ENCODE measurements around the gene SLC16A10.

The SLC16A10 gene

DNA sequence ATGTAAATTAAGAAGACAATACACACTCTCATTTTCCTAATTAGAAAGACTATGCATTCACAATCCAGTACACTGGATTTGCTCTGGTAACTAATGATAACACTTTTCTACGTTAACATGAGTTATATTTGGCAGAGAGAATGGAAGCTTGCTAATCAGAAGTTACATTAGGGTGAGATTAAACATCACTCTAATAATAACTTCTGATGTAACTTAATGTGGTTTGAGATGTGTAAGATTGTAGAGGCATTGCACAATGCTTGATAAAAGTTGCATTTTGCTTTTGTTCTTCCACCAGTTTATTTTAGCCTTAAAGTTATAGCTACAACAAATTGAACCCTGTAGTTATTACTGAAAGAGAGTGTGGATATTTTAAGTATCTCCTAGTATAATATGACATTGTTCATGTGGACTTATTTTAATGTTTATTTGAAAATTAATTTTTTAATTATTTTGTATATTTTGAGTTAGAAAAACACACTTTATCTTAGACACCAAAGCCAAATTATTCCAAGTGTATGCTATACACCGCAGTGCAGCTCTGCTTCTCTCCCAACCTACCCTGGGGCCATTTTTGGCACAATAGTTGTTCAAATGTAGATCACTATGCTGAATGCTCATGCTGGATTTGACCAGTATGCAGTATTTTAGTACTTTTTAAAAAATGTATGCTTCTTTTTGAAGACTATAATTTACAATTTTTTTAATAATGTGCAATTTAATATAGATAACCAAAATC, 143.2 kb downstream of the SLC16A10 start:
- H3K27ac ChIP-seq = no peak overlapping the region

DNA sequence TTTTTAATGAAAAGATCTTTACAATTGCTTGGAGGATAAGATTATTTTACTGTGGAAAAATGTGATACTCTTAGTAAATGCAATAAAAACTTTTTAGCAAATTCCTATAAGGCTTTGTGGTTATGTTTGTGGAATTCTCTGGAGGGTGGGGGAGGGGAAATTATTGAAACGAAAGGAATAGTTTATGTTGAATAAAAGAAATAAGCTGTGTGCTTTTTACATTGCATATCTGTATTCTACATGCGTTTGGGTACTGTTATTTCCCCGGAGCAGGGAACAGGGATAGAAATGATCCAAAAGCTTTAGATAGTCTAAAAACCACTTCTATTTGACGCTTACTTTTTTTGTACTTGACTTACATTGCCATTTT, 143.8 kb downstream of the SLC16A10 start:
- H3K79me2 ChIP-seq (ENCODE audit: insufficient read depth, low read depth) = no peaks in the 10 kb centered on the region
- no peak overlapping the region for H2AFZ ChIP-seq (ENCODE audit: low read depth)
- H3K4me2 ChIP-seq = no peak overlapping the region
- no peak overlapping the region for H3K9ac ChIP-seq
- no peaks in the 10 kb centered on the region for H3K4me1 ChIP-seq (ENCODE audit: low read depth, poor library complexity, severe bottlenecking)
- no peaks in the 10 kb centered on the region for H3K36me3 ChIP-seq (ENCODE audit: insufficient read depth)
- no peak overlapping the region for H3K27ac ChIP-seq
- no peaks in the 10 kb centered on the region for H4K20me1 ChIP-seq (ENCODE audit: insufficient read depth)
- no peak overlapping the region for H3K4me3 ChIP-seq (IDR thresholded peaks at IDR 0.05; ENCODE audit: insufficient read depth, low read depth, low read length)
- H3K27me3 ChIP-seq (ENCODE audit: insufficient read depth, low read depth) = no peaks in the 10 kb centered on the region
- TF ChIP-seq, protein P1, sequence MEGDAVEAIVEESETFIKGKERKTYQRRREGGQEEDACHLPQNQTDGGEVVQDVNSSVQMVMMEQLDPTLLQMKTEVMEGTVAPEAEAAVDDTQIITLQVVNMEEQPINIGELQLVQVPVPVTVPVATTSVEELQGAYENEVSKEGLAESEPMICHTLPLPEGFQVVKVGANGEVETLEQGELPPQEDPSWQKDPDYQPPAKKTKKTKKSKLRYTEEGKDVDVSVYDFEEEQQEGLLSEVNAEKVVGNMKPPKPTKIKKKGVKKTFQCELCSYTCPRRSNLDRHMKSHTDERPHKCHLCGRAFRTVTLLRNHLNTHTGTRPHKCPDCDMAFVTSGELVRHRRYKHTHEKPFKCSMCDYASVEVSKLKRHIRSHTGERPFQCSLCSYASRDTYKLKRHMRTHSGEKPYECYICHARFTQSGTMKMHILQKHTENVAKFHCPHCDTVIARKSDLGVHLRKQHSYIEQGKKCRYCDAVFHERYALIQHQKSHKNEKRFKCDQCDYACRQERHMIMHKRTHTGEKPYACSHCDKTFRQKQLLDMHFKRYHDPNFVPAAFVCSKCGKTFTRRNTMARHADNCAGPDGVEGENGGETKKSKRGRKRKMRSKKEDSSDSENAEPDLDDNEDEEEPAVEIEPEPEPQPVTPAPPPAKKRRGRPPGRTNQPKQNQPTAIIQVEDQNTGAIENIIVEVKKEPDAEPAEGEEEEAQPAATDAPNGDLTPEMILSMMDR (conservative IDR thresholded peaks at IDR 0.05; ENCODE audit: low read depth, low read length) = no peak

More for the DNA sequence above, 143.2 kb downstream of the SLC16A10 start:
- Histone ChIP-seq H3K27me3 (ENCODE audit: insufficient read depth, low read depth) (no peaks in the 10 kb centered on the region), H3K4me2 (no peak overlapping the region), H3K9ac (no peak overlapping the region), H2AFZ (ENCODE audit: low read depth) (no peak overlapping the region), H4K20me1 (ENCODE audit: insufficient read depth) (no peaks in the 10 kb centered on the region), H3K36me3 (ENCODE audit: insufficient read depth) (no peaks in the 10 kb centered on the region), H3K4me3 (IDR thresholded peaks at IDR 0.05; ENCODE audit: insufficient read depth, low read depth, low read length) (no peak overlapping the region), H3K4me1 (ENCODE audit: low read depth, poor library complexity, severe bottlenecking) (no peaks in the 10 kb centered on the region), H3K79me2 (ENCODE audit: insufficient read depth, low read depth) (no peaks in the 10 kb centered on the region)
- TF ChIP-seq, protein P1 (conservative IDR thresholded peaks at IDR 0.05; ENCODE audit: low read depth, low read length) = no peak

DNA sequence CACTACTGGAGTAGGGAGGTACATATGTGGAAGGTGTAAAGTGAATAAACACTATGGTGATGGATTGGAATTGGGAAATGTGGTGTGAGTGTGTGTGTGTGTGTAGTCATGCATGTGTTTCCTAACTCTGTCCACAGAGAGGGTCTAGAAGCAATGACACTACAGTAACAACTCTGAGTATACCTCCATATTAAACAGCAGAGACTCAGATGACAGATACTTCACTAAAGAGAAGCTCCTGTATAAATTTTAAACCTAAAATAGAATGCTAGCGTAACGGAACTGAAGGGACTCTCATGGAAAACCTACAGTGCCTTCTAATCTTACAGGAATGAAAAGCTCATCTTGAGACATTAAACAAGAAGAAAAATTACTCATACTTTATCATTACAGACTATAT, 150.5 kb downstream of the SLC16A10 start:
- Histone ChIP-seq H3K27me3 (ENCODE audit: insufficient read depth, low read depth) (no peaks in the 10 kb centered on the region), H3K9ac (no peak overlapping the region), H3K36me3 (ENCODE audit: insufficient read depth) (no peaks in the 10 kb centered on the region), H3K79me2 (ENCODE audit: insufficient read depth, low read depth) (no peaks in the 10 kb centered on the region), H3K4me2 (no peak overlapping the region), H3K4me1 (ENCODE audit: low read depth, poor library complexity, severe bottlenecking) (no peaks in the 10 kb centered on the region), H3K27ac (no peak overlapping the region), H3K4me3 (IDR thresholded peaks at IDR 0.05; ENCODE audit: insufficient read depth, low read depth, low read length) (no peak overlapping the region), H2AFZ (ENCODE audit: low read depth) (no peak overlapping the region), H4K20me1 (ENCODE audit: insufficient read depth) (no peaks in the 10 kb centered on the region)
- TF ChIP-seq, protein P1 (conservative IDR thresholded peaks at IDR 0.05; ENCODE audit: low read depth, low read length) = no peak

DNA sequence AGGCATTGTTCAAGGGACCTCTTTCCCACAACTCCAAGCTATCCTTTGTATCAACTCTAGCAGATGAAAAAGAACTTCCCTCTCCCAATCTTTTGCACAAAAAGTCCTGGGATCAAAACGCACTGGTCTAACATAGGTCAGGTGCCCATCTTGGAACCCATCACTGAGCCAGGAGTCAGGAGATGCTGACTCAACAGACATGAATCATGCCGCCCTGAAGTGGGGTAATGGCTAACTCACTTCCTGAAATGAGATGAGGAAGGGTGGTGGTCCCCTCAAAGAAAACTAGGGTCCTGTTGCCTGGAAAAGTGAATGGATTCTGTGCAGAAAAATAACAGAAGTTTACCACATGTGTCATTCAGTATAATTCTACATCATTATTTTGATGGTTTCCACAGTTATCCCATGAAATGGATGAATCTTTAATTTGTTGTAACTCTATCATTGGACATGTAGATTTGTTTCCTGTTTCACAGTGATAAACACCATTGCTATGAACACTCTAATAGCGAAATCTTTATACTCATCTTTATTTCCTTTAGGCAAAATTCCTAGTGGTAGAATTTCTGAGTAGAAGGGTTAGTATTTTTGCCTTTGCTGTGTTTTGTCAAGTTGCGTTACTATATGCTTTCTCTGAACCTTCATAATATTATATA, 151.3 kb downstream of the SLC16A10 start:
- no peak overlapping the region for H3K27ac ChIP-seq
- no peaks in the 10 kb centered on the region for H4K20me1 ChIP-seq (ENCODE audit: insufficient read depth)
- H3K4me2 ChIP-seq = no peak overlapping the region
- H2AFZ ChIP-seq (ENCODE audit: low read depth) = no peak overlapping the region
- H3K36me3 ChIP-seq (ENCODE audit: insufficient read depth) = no peaks in the 10 kb centered on the region
- H3K79me2 ChIP-seq (ENCODE audit: insufficient read depth, low read depth) = no peaks in the 10 kb centered on the region
- no peak overlapping the region for H3K9ac ChIP-seq
- no peaks in the 10 kb centered on the region for H3K4me1 ChIP-seq (ENCODE audit: low read depth, poor library complexity, severe bottlenecking)
- no peaks in the 10 kb centered on the region for H3K27me3 ChIP-seq (ENCODE audit: insufficient read depth, low read depth)
- TF ChIP-seq, protein P1 (conservative IDR thresholded peaks at IDR 0.05; ENCODE audit: low read depth, low read length) = no peak
- no peak overlapping the region for H3K4me3 ChIP-seq (IDR thresholded peaks at IDR 0.05; ENCODE audit: insufficient read depth, low read depth, low read length)
